Hepatocyte (in vitro differentiated cells): ENCODE data around the gene TUBB2B. TPM values are rescaled to one million over a fixed set of nuclear protein-coding genes. Genes with fewer than 3 reads are reported as not detected.
A peak's percentile ranks its signal among the peaks of the same experiment; 100 is the strongest.

Experiments used
- DNase-seq: peaks from one replicate; pipeline ENCODE4 v3.0.0-alpha.2; 2016; ENCODE audit warnings: low spot score
- H2AFZ ChIP-seq: fragments of 200-600 bp; sonication (generic); 2 replicates; pipeline ENCODE4 v1.6.0; 2016; ENCODE audit warnings: antibody characterized with exemption, mild to moderate bottlenecking
- H3K27ac ChIP-seq: fragments of 200-600 bp; sonication (generic); 2 replicates; pipeline ENCODE4 v1.5.1; 2016; ENCODE audit warnings: mild to moderate bottlenecking
- H3K27me3 ChIP-seq: fragments of 200-600 bp; sonication (generic); 2 replicates; pipeline ENCODE4 v1.6.1; 2016
- H3K36me3 ChIP-seq: fragments of 200-600 bp; sonication (generic); replicated peaks from 2 replicates; pipeline ENCODE4 v1.5.1; 2016; ENCODE audit warnings: low read depth; ENCODE audit not compliant: insufficient read depth
- H3K4me1 ChIP-seq: fragments of 200-600 bp; sonication (generic); 2 replicates; pipeline ENCODE4 v1.5.1; 2016; ENCODE audit warnings: mild to moderate bottlenecking, moderate library complexity; ENCODE audit not compliant: insufficient read depth
- H3K4me2 ChIP-seq: fragments of 200-600 bp; sonication (generic); 2 replicates; pipeline ENCODE4 v1.6.0; 2016
- H3K4me3 ChIP-seq: fragments of 200-600 bp; sonication (generic); 2 replicates; pipeline ENCODE4 v1.5.1; 2016; ENCODE audit warnings: mild to moderate bottlenecking
- H3K79me2 ChIP-seq: fragments of 200-600 bp; sonication (generic); 2 replicates; pipeline ENCODE4 v1.6.0; 2017; ENCODE audit warnings: mild to moderate bottlenecking
- H3K9me2 ChIP-seq: fragments of 200-600 bp; sonication (generic); replicated peaks from 2 replicates; pipeline ENCODE4 v1.6.0; 2017; ENCODE audit warnings: mild to moderate bottlenecking; ENCODE audit not compliant: insufficient read depth
- H3K9me3 ChIP-seq: fragments of 200-600 bp; sonication (generic); 2 replicates; pipeline ENCODE4 v1.5.1; 2016; ENCODE audit warnings: low read depth, mild to moderate bottlenecking
- H4K20me1 ChIP-seq: fragments of 200-600 bp; sonication (generic); 2 replicates; pipeline ENCODE4 v1.6.0; 2016; ENCODE audit warnings: mild to moderate bottlenecking; ENCODE audit not compliant: insufficient read depth, poor library complexity, severe bottlenecking
- CTCF ChIP-seq: fragments of 200-600 bp; sonication (generic); IDR thresholded peaks from 2 replicates; pipeline ENCODE4 v1.5.1; 2016; ENCODE audit warnings: antibody characterized with exemption, mild to moderate bottlenecking; ENCODE audit not compliant: poor library complexity
- EZH2 ChIP-seq: fragments of 200-600 bp; sonication (generic); IDR thresholded peaks from 2 replicates; pipeline ENCODE4 v1.6.1; 2016; ENCODE audit warnings: antibody characterized with exemption, mild to moderate bottlenecking, borderline replicate concordance
- EZH2phosphoT487 ChIP-seq: fragments of 200-600 bp; sonication (generic); IDR thresholded peaks from one replicate; pipeline ENCODE4 v1.6.1; 2018; ENCODE audit warnings: antibody characterized with exemption, mild to moderate bottlenecking, low read depth, moderate library complexity; ENCODE audit not compliant: unreplicated experiment, severe bottlenecking
- WGBS: methylation state at CpG from one replicate; pipeline ENCODE4 v1.1.6; 2016; ENCODE audit warnings: low lambda C conversion rate; ENCODE audit errors: missing lambda C conversion rate; 5-methylcytosine and 5-hydroxymethylcytosine counted together
- polyA plus RNA-seq: library from polyadenylated mRNA; unstranded; fragments of >200 nt; fragmentation: Nextera tagmentation; extraction: Ambion mirVana; gene quantifications from 2 replicates; pipeline ENCODE4 v1.2.1, GENCODE V29; 2016
- total RNA-seq: library from RNA; depleted of rRNA; stranded (reverse); fragments of >200 nt; gene quantifications from 2 replicates; pipeline ENCODE4 v1.2.3, GENCODE V29; 2014

TUBB2B gene
- total and polyA plus RNA-seq, 2 experiments from 2014 or later = 36.4 to 72.0 TPM

GRCh38 chr6:3176562-3177355 is 50.7 kb downstream of the TUBB2B start:
- Histone ChIP-seq H3K27me3 (no peaks in the 10 kb centered on the region), H4K20me1 (no peaks in the 10 kb centered on the region), H3K9me2 (no peaks in the 10 kb centered on the region), H3K4me3 (no peak overlapping the region), H3K4me2 (no peak overlapping the region), H3K4me1 (no peaks in the 10 kb centered on the region), H3K79me2 (no peaks in the 10 kb centered on the region), H3K9me3 (no peaks in the 10 kb centered on the region), H2AFZ (no peak overlapping the region), H3K36me3 (no peaks in the 10 kb centered on the region), H3K27ac (no peak overlapping the region)
- 91% methylated on average over 22 of the region's 22 CpGs for WGBS
- TF ChIP-seq EZH2 = no peak
- TF ChIP-seq CTCF = no peak
- no peak for TF ChIP-seq EZH2phosphoT487
- DNase-seq = peak; percentile 77

- WGBS = 65% methylated on average over 11 of the region's 11 CpGs
- no peak overlapping the region for H2AFZ ChIP-seq
These were observed 51.6 kb downstream of the TUBB2B start for GRCh38 chr6:3175715-3176402.

More at GRCh38 chr6:3175715-3176402, 51.6 kb downstream of the TUBB2B start:
- Histone ChIP-seq H3K36me3 (no peaks in the 10 kb centered on the region), H3K4me3 (no peak overlapping the region), H4K20me1 (no peaks in the 10 kb centered on the region), H3K27ac (no peak overlapping the region), H3K4me1 (no peaks in the 10 kb centered on the region), H3K27me3 (no peaks in the 10 kb centered on the region), H3K9me3 (no peaks in the 10 kb centered on the region), H3K4me2 (no peak overlapping the region), H3K9me2 (no peaks in the 10 kb centered on the region), H3K79me2 (no peaks in the 10 kb centered on the region)
- no peak for DNase-seq
- TF ChIP-seq CTCF = no peak
- TF ChIP-seq EZH2 = no peak
- no peak for TF ChIP-seq EZH2phosphoT487

Other genes with a start within 250 kb of the TUBB2B start
- 22.5 and 23.4 TPM in 2 replicates for gene NQO2, start 227.8 kb downstream of the TUBB2B start, total RNA-seq
- 28.6 and 38.5 TPM in 2 replicates for gene NQO2, start 227.8 kb downstream of the TUBB2B start, polyA plus RNA-seq
- gene RIPK1, start 159.2 kb downstream of the TUBB2B start, total RNA-seq = 16.2 and 21.0 TPM in 2 replicates
- 14.0 and 14.6 TPM in 2 replicates for gene RIPK1, start 159.2 kb downstream of the TUBB2B start, polyA plus RNA-seq
- 42.4 and 52.0 TPM in 2 replicates for gene BPHL, start 108.9 kb downstream of the TUBB2B start, total RNA-seq
- 61.2 and 77.0 TPM in 2 replicates for gene BPHL, start 108.9 kb downstream of the TUBB2B start, polyA plus RNA-seq
- gene TUBB2A, start 70.1 kb downstream of the TUBB2B start, total RNA-seq = 97.2 and 115 TPM in 2 replicates
- gene TUBB2A, start 70.1 kb downstream of the TUBB2B start, polyA plus RNA-seq = 183 and 185 TPM in 2 replicates
- gene PSMG4, start 31.3 kb upstream of the TUBB2B start, total RNA-seq = 8.1 and 15.5 TPM in 2 replicates
- gene PSMG4, start 31.3 kb upstream of the TUBB2B start, polyA plus RNA-seq = 26.4 and 28.1 TPM in 2 replicates
- gene SLC22A23, start 229.4 kb upstream of the TUBB2B start, total RNA-seq = 14.0 and 14.8 TPM in 2 replicates
- 13.1 and 14.3 TPM in 2 replicates for gene SLC22A23, start 229.4 kb upstream of the TUBB2B start, polyA plus RNA-seq